ENCODE results near the gene CORO6. TPM values are rescaled to one million over a fixed set of nuclear protein-coding genes. Genes with fewer than 3 reads are reported as not detected.

CORO6 gene
- total and polyA plus RNA-seq, 3 experiments from 2014 or later = 0.17 to 2.9 (median 2.5) TPM

GRCh38 chr17:29588562-29589411 is 33.9 kb downstream of the CORO6 start:
- Mint-ChIP-seq H3K27me3 (no peaks in the 10 kb centered on the region), H3K4me3 (peak overlapping the region; percentile 89 to 95 (median 93)), H3K27ac (peak overlapping the region; percentile 83 to 97 (median 96)), H3K4me1 (peaks cover 59 to 81% (median 68%) of the 10 kb centered on the region in 3 donors), H3K9me3 (no peaks in the 10 kb centered on the region), H3K36me3 (peaks cover 0 to 5% (median 1%) of the 10 kb centered on the region in 3 donors)
- Histone ChIP-seq H3K36me3 (ENCODE audit: insufficient read depth, low read length) (no peaks in the 10 kb centered on the region), H3K27ac (ENCODE audit: low read depth, low read length) (peak overlapping the region; percentile 47), H3K4me3 (ENCODE audit: low read length) (peak overlapping the region; percentile 74), H3K9me3 (ENCODE audit: low read length) (no peaks in the 10 kb centered on the region), H3K4me1 (ENCODE audit: insufficient read depth, low read length) (peaks cover 77% of the 10 kb centered on the region), H3K27me3 (ENCODE audit: insufficient read depth, low read length, poor library complexity, severe bottlenecking) (no peaks in the 10 kb centered on the region)
- ChIA-PET POLR2A (interaction anchor here (0.6 to 2.0 kb wide), 5 partner anchors 20 to 27 kb away, joined by 3 to 18 read pairs (median 3); partner anchors contain the start of genes ABHD15 and TP53I13), CTCF (interaction anchor here (0.9 to 26.2 kb wide), 4 partner anchors 12 to 24 kb away, joined by 3 to 436 read pairs (median 5); no protein-coding TSS in a partner anchor)
- DNase-seq = peak; percentile 46 to 75 (median 52)

DNA sequence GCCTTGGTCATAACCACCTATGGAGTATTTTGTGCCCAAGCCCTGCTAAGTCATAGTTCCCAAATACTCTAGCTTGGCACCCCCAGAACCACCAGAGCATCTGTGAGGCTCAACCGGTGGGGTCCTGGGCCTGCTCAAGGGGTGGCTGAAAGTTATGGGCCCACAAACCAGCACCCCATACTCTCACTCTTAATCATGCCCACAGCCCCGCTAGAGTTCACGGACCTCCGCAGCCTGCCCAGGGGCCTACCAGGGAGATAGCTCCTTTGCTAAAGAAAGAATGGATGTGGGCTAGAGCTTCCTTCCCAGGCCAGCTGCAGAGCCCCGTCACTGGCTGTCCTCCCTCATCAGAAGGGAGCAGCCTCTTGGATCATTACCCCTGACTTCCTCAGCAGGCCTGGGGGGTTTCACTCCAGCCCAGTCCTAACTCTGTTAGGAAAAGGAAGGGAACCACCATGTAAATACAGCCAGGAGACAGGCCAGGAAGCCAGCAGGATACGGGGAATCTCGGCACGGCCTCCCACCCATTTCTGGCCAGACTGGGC is 34.6 kb downstream of the CORO6 start:
- H3K27ac Mint-ChIP-seq = peak overlapping the region; percentile 83 to 97 (median 96)
- ChIA-PET CTCF (interaction anchor here (0.8 to 26.2 kb wide), 5 partner anchors 11 to 191 kb away, joined by 3 to 436 read pairs (median 3); no protein-coding TSS in a partner anchor), POLR2A (interaction anchor here (0.6 to 2.0 kb wide), 6 partner anchors 16 to 28 kb away, joined by 3 to 18 read pairs (median 3); partner anchors contain the start of genes ABHD15 and TP53I13)
- Histone ChIP-seq H3K4me3 (ENCODE audit: low read length) (peak overlapping the region; percentile 74), H3K27me3 (ENCODE audit: insufficient read depth, low read length, poor library complexity, severe bottlenecking) (no peaks in the 10 kb centered on the region), H3K36me3 (ENCODE audit: insufficient read depth, low read length) (no peaks in the 10 kb centered on the region), H3K27ac (ENCODE audit: low read depth, low read length) (peak overlapping the region; percentile 47), H3K4me1 (ENCODE audit: insufficient read depth, low read length) (peaks cover 75% of the 10 kb centered on the region), H3K9me3 (ENCODE audit: low read length) (no peaks in the 10 kb centered on the region)
- H3K36me3 Mint-ChIP-seq = peaks cover 0 to 11% (median 1%) of the 10 kb centered on the region in 3 donors
- no peaks in the 10 kb centered on the region for H3K9me3 Mint-ChIP-seq
- H3K27me3 Mint-ChIP-seq = no peaks in the 10 kb centered on the region
- H3K4me1 Mint-ChIP-seq = peaks cover 59 to 83% (median 68%) of the 10 kb centered on the region in 3 donors
- H3K4me3 Mint-ChIP-seq = peak overlapping the region; percentile 89 to 95 (median 93)
- DNase-seq = no peak

DNA sequence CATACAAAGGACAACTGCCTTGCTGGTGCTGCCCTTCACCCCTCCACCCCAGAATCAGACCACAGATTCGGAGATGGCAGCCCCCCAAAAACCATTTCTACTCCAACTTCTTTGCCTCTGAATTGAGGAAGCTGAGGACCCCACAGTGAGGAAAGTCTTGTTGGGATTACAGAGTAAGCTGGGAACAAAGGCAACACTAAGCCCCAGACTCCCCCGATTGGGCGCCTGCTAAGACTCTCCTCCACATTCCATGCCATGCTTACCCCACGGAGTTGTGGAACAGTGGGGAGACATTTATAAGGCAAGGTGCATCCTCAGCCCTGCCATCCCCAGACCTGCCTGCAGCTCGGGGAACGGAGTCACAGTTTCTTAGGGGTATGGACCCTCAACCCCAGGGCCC is 35.1 kb downstream of the CORO6 start:
- no peaks in the 10 kb centered on the region for H3K9me3 Mint-ChIP-seq
- H3K4me3 Mint-ChIP-seq = peak overlapping the region; percentile 89 to 95 (median 93)
- Histone ChIP-seq H3K27me3 (ENCODE audit: insufficient read depth, low read length, poor library complexity, severe bottlenecking) (no peaks in the 10 kb centered on the region), H3K9me3 (ENCODE audit: low read length) (no peaks in the 10 kb centered on the region), H3K36me3 (ENCODE audit: insufficient read depth, low read length) (no peaks in the 10 kb centered on the region), H3K4me1 (ENCODE audit: insufficient read depth, low read length) (peaks cover 73% of the 10 kb centered on the region), H3K4me3 (ENCODE audit: low read length) (peak overlapping the region; percentile 74), H3K27ac (ENCODE audit: low read depth, low read length) (no peak overlapping the region)
- DNase-seq = no peak
- H3K27me3 Mint-ChIP-seq = no peaks in the 10 kb centered on the region
- H3K36me3 Mint-ChIP-seq = peaks cover 0 to 16% (median 1%) of the 10 kb centered on the region in 3 donors
- peaks cover 56 to 79% (median 67%) of the 10 kb centered on the region in 3 donors for H3K4me1 Mint-ChIP-seq
- peak overlapping the region; percentile 83 to 97 (median 96) for H3K27ac Mint-ChIP-seq
- POLR2A ChIA-PET = interaction anchor here (0.9 to 2.0 kb wide), 4 partner anchors 15 to 29 kb away, joined by 3 to 18 read pairs (median 5); no protein-coding TSS in a partner anchor
- CTCF ChIA-PET = interaction anchor here (0.8 to 26.2 kb wide), 4 partner anchors 15 to 191 kb away, joined by 3 to 436 read pairs (median 5); no protein-coding TSS in a partner anchor

- POLR2A ChIA-PET = interaction anchor here (0.9 to 1.8 kb wide), 2 partner anchors 14 to 27 kb away, joined by 3 to 7 read pairs; no protein-coding TSS in a partner anchor
- no peaks in the 10 kb centered on the region for H3K9me3 Mint-ChIP-seq
- H3K4me3 Mint-ChIP-seq = peak overlapping the region; percentile 48 to 95 (median 92)
- H3K27me3 Mint-ChIP-seq = no peaks in the 10 kb centered on the region
- H3K27ac Mint-ChIP-seq = peak overlapping the region; percentile 57 to 97 (median 87)
- Histone ChIP-seq H3K27me3 (ENCODE audit: insufficient read depth, low read length, poor library complexity, severe bottlenecking) (no peaks in the 10 kb centered on the region), H3K4me1 (ENCODE audit: insufficient read depth, low read length) (peaks cover 65% of the 10 kb centered on the region), H3K27ac (ENCODE audit: low read depth, low read length) (no peak overlapping the region), H3K4me3 (ENCODE audit: low read length) (no peak overlapping the region), H3K36me3 (ENCODE audit: insufficient read depth, low read length) (no peaks in the 10 kb centered on the region), H3K9me3 (ENCODE audit: low read length) (no peaks in the 10 kb centered on the region)
- H3K4me1 Mint-ChIP-seq = peaks cover 56 to 71% (median 60%) of the 10 kb centered on the region in 3 donors
- DNase-seq = no peak
- CTCF ChIA-PET = interaction anchor here (1.3 to 26.2 kb wide), 6 partner anchors 14 to 344 kb away, joined by 3 to 436 read pairs (median 5); no protein-coding TSS in a partner anchor
- peaks cover 0 to 23% (median 1%) of the 10 kb centered on the region in 3 donors for H3K36me3 Mint-ChIP-seq
Measured at GRCh38 chr17:29586676-29587469, 35.8 kb downstream of the CORO6 start.

DNA sequence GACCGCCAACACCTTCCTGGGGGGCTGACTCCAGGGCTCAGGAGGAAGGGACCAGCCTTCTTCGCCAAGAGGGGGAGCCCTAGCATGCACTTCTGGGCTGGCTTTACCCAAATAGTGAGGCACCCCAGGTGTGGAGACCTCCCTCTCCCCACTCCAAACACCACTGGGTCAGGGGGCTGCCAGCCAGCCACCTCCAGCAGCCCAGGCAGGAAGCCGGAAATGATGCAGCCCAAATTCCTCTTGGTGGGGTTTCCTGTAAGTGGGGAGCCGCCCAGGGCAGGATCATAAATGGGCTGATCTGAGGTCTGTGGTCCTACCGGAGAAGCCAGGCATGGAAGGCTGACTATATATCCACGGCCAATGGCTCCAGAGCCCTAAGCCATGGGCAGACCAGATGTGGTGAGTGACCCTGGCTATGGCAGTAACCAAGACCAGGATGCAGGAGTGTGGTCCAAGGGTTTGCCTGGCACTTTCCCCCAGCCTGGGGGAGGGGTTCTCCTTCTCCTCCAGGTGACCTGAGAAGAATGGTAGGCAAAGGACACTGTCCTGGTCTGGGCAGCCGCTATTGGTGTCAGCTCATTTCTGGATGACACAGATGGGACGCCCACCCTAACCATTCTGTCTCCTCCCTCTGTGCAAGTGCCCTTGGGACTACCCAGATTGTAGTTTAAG is 37.5 kb downstream of the CORO6 start:
- H3K9me3 ChIP-seq (ENCODE audit: low read length) = no peaks in the 10 kb centered on the region
- H3K27ac Mint-ChIP-seq = peak overlapping the region in 7 of 8 donors; percentile 19 to 91 (median 61)
- peak overlapping the region; percentile 24 for H3K27ac ChIP-seq (ENCODE audit: low read depth, low read length)
- no peaks in the 10 kb centered on the region for H3K36me3 ChIP-seq (ENCODE audit: insufficient read depth, low read length)
- no peaks in the 10 kb centered on the region for H3K27me3 ChIP-seq (ENCODE audit: insufficient read depth, low read length, poor library complexity, severe bottlenecking)
- H3K4me3 ChIP-seq (ENCODE audit: low read length) = no peak overlapping the region
- CTCF ChIA-PET = interaction anchor here (1.3 to 26.2 kb wide), 4 partner anchors 13 to 346 kb away, joined by 3 to 436 read pairs (median 5); no protein-coding TSS in a partner anchor
- H3K4me3 Mint-ChIP-seq = peak overlapping the region in 4 of 7 donors; percentile 37 to 66 (median 44)
- peaks cover 0 to 31% (median 4%) of the 10 kb centered on the region in 3 donors for H3K36me3 Mint-ChIP-seq
- H3K4me1 Mint-ChIP-seq = peaks cover 46 to 59% (median 50%) of the 10 kb centered on the region in 3 donors
- H3K27me3 Mint-ChIP-seq = peaks cover 0 to 2% of the 10 kb centered on the region in 2 donors
- H3K4me1 ChIP-seq (ENCODE audit: insufficient read depth, low read length) = peaks cover 55% of the 10 kb centered on the region
- POLR2A ChIA-PET = no interaction called here
- no peaks in the 10 kb centered on the region for H3K9me3 Mint-ChIP-seq
- DNase-seq = peak in 1 of 5 donors; percentile 30

DNA sequence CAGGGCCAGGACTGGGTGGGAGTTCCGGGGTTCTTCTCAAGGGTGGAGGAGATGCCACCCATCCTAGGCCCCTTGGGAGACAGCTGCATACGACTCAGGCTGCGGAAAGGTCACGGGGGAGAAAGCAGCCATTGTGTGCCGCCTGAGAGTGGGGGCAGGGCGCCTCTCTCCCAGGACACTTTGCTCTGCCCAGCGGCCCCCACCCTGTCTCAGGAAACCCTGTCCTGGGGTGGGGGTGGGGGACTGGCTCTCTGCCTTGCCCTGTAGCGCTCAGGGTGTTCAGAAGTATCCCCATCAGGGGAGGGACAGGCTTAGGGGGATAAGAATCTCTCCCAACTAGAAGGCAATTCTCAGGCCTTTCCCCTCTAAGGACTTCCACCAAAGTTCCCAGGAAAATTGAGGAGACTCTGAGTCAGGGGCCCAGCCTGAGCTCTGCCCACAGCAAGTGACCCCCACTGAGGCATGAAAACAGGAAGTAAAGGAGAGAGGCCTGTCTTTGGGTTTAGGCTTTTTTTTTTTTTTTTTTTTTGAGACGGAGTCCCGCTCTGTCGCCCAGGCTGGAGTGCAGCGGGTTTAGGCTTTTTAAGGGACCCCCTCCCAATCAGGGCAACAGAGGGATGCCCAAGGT is 38.1 kb downstream of the CORO6 start:
- H3K4me1 Mint-ChIP-seq = peaks cover 44 to 57% (median 47%) of the 10 kb centered on the region in 3 donors
- Histone ChIP-seq H3K4me1 (ENCODE audit: insufficient read depth, low read length) (peaks cover 50% of the 10 kb centered on the region), H3K9me3 (ENCODE audit: low read length) (no peaks in the 10 kb centered on the region), H3K36me3 (ENCODE audit: insufficient read depth, low read length) (no peaks in the 10 kb centered on the region), H3K4me3 (ENCODE audit: low read length) (no peak overlapping the region), H3K27ac (ENCODE audit: low read depth, low read length) (no peak overlapping the region), H3K27me3 (ENCODE audit: insufficient read depth, low read length, poor library complexity, severe bottlenecking) (no peaks in the 10 kb centered on the region)
- ChIA-PET CTCF (interaction anchor here (9.6 to 26.2 kb wide), 2 partner anchors 16 to 29 kb away, joined by 81 to 436 read pairs; partner anchors contain the start of genes ABHD15 and TP53I13), POLR2A (interaction anchor here (0.7 kb wide), 1 partner anchor 21 kb away, joined by 6 read pairs; no protein-coding TSS in a partner anchor)
- H3K36me3 Mint-ChIP-seq = peaks cover 0 to 35% (median 4%) of the 10 kb centered on the region in 3 donors
- peaks cover 0 to 2% of the 10 kb centered on the region in 2 donors for H3K27me3 Mint-ChIP-seq
- peak overlapping the region in 1 of 7 donors; percentile 66 for H3K4me3 Mint-ChIP-seq
- H3K9me3 Mint-ChIP-seq = no peaks in the 10 kb centered on the region
- H3K27ac Mint-ChIP-seq = peak overlapping the region in 6 of 8 donors; percentile 51 to 90 (median 74)
- DNase-seq = no peak

Data from CD8-positive, alpha-beta memory T cell (primary cell).